ENCODE data around the gene HGS. TPM values are rescaled to one million over a fixed set of nuclear protein-coding genes. Genes with fewer than 3 reads are reported as not detected.

HGS gene
- total and polyA plus RNA-seq, 2 of the 13 experiments (the other 11 are each of a cell fraction or from before 2014, with no cell fraction given), result 73.3 to 78.1 TPM

DNA sequence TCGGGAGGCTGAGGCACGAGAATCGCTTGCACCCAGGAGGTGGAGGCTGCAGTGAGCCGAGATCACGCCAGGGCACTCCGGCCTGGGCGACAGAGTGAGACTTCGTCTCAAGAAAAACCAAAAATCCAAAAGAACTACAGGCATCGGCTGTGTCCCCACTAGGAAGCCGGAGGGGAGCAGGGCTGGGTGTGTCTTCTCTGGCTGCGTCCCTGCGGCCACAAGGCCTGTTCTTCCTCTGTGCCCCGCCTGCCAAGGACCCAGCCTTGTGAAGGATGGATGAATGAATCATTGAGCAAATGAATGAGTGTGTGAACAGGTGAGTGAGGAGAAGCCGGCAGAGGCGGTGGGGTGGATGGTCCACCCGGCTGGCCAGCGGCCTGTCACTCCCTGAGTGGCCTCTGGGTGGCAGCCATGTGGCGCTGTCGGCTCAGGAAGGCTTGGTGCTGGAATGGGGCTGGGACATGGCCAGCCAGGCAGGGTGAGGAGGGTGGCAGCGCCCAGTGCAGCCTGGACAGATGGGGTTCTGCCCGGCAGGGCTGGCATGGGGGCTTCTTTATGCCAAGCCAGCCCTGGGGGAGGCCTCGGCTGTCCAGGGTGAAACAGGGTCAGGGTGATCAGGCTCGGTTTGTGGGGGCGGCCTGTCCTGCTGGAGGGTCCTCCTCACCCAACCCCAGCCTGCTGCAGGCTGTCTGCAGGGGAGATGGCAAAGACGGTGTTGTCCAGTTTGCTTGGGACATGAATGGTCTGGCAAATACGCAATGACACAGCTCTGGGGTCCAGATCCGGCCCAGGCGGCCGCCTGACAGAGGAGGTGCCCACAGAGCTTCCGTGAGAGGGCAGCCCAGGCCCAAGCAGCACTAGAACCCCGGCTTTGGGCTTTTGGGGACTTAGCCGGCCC is 49.9 kb downstream of the HGS start (continued):
- TF ChIP-seq ZNF629 (CRISPR knock-in tag; conservative IDR thresholded peaks at IDR 0.05), result no peak
- no peak for TF ChIP-seq SRY (CRISPR knock-in tag; IDR thresholded peaks at IDR 0.05)
- no peak for TF ChIP-seq WIZ (CRISPR knock-in tag; IDR thresholded peaks at IDR 0.05)
- TF ChIP-seq HNRNPLL (IDR thresholded peaks at IDR 0.05; ENCODE audit: low read depth, low read length, poor library complexity, severe bottlenecking), result peak; percentile 35
- no peak for TF ChIP-seq HNRNPH1 (optimal IDR thresholded peaks at IDR 0.05; ENCODE audit: low read depth, low read length)
- no peak for TF ChIP-seq MLLT10 (CRISPR knock-in tag; IDR thresholded peaks at IDR 0.05)
- TF ChIP-seq, protein P1, sequence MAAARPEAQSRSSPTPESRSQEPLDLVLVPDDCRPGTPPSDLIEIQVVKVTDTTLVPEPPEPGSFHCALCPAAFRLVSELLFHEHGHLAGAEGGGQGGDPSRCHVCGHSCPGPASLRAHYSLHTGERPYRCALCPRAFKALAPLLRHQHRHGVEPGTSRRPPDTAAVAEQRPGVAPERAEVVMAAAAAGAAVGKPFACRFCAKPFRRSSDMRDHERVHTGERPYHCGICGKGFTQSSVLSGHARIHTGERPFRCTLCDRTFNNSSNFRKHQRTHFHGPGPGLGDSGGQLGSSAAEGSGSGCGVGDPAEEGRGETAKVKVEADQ (CRISPR knock-in tag; IDR thresholded peaks at IDR 0.05; ENCODE audit: borderline replicate concordance), result no peak
- no peak for TF ChIP-seq MTA3 (CRISPR knock-in tag; IDR thresholded peaks at IDR 0.05)
- TF ChIP-seq ZMAT3 (CRISPR knock-in tag; conservative IDR thresholded peaks at IDR 0.05), result no peak
- TF ChIP-seq ZNF136 (CRISPR knock-in tag; IDR thresholded peaks at IDR 0.05; ENCODE audit: low read depth), result peak; percentile 62; the same call in 1 of the 2 replicates
- TF ChIP-seq ZFP82 (CRISPR knock-in tag; IDR thresholded peaks at IDR 0.05; ENCODE audit: borderline replicate concordance), result no peak
- TF ChIP-seq HOXA7 (CRISPR knock-in tag; IDR thresholded peaks at IDR 0.05), result no peak
- TF ChIP-seq, protein P2, sequence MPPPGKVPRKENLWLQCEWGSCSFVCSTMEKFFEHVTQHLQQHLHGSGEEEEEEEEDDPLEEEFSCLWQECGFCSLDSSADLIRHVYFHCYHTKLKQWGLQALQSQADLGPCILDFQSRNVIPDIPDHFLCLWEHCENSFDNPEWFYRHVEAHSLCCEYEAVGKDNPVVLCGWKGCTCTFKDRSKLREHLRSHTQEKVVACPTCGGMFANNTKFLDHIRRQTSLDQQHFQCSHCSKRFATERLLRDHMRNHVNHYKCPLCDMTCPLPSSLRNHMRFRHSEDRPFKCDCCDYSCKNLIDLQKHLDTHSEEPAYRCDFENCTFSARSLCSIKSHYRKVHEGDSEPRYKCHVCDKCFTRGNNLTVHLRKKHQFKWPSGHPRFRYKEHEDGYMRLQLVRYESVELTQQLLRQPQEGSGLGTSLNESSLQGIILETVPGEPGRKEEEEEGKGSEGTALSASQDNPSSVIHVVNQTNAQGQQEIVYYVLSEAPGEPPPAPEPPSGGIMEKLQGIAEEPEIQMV (CRISPR knock-in tag; IDR thresholded peaks at IDR 0.05; ENCODE audit: low read depth), result no peak
- TF ChIP-seq GATAD1 (CRISPR knock-in tag; IDR thresholded peaks at IDR 0.05), result peak; percentile 74
- peak; percentile 36; the same call in 1 of the 2 replicates for TF ChIP-seq CHCHD3 (CRISPR knock-in tag; IDR thresholded peaks at IDR 0.05)
- no peak for TF ChIP-seq ZFY (CRISPR knock-in tag; IDR thresholded peaks at IDR 0.05)
- peak; percentile 72 for TF ChIP-seq AGO2 (optimal IDR thresholded peaks at IDR 0.05; ENCODE audit: low read depth, low read length)
- no peak for TF ChIP-seq NFE2L1 (CRISPR knock-in tag; IDR thresholded peaks at IDR 0.05; ENCODE audit: borderline replicate concordance)
- TF ChIP-seq, protein P3, sequence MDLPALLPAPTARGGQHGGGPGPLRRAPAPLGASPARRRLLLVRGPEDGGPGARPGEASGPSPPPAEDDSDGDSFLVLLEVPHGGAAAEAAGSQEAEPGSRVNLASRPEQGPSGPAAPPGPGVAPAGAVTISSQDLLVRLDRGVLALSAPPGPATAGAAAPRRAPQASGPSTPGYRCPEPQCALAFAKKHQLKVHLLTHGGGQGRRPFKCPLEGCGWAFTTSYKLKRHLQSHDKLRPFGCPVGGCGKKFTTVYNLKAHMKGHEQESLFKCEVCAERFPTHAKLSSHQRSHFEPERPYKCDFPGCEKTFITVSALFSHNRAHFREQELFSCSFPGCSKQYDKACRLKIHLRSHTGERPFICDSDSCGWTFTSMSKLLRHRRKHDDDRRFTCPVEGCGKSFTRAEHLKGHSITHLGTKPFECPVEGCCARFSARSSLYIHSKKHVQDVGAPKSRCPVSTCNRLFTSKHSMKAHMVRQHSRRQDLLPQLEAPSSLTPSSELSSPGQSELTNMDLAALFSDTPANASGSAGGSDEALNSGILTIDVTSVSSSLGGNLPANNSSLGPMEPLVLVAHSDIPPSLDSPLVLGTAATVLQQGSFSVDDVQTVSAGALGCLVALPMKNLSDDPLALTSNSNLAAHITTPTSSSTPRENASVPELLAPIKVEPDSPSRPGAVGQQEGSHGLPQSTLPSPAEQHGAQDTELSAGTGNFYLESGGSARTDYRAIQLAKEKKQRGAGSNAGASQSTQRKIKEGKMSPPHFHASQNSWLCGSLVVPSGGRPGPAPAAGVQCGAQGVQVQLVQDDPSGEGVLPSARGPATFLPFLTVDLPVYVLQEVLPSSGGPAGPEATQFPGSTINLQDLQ (CRISPR knock-in tag; IDR thresholded peaks at IDR 0.05), result no peak
- no peak for TF ChIP-seq ZNF619 (CRISPR knock-in tag; IDR thresholded peaks at IDR 0.05)
- TF ChIP-seq RBFOX2 (IDR thresholded peaks at IDR 0.05; ENCODE audit: low read depth, low read length), result no peak
- TF ChIP-seq, protein P4, sequence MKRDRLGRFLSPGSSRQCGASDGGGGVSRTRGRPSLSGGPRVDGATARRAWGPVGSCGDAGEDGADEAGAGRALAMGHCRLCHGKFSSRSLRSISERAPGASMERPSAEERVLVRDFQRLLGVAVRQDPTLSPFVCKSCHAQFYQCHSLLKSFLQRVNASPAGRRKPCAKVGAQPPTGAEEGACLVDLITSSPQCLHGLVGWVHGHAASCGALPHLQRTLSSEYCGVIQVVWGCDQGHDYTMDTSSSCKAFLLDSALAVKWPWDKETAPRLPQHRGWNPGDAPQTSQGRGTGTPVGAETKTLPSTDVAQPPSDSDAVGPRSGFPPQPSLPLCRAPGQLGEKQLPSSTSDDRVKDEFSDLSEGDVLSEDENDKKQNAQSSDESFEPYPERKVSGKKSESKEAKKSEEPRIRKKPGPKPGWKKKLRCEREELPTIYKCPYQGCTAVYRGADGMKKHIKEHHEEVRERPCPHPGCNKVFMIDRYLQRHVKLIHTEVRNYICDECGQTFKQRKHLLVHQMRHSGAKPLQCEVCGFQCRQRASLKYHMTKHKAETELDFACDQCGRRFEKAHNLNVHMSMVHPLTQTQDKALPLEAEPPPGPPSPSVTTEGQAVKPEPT (CRISPR knock-in tag; IDR thresholded peaks at IDR 0.05; ENCODE audit: low read depth), result no peak; the same call in 1 of the 2 replicates
- 0 out of 2 replicates have a peak, but pooled peaks have one; percentile 32 for TF ChIP-seq ZBTB20 (CRISPR knock-in tag; IDR thresholded peaks at IDR 0.05; ENCODE audit: borderline replicate concordance, low read depth)
